ENCODE measurements around the gene ANXA9.
A peak's percentile ranks its signal among the peaks of the same experiment; 100 is the strongest.

The ANXA9 gene

DNA sequence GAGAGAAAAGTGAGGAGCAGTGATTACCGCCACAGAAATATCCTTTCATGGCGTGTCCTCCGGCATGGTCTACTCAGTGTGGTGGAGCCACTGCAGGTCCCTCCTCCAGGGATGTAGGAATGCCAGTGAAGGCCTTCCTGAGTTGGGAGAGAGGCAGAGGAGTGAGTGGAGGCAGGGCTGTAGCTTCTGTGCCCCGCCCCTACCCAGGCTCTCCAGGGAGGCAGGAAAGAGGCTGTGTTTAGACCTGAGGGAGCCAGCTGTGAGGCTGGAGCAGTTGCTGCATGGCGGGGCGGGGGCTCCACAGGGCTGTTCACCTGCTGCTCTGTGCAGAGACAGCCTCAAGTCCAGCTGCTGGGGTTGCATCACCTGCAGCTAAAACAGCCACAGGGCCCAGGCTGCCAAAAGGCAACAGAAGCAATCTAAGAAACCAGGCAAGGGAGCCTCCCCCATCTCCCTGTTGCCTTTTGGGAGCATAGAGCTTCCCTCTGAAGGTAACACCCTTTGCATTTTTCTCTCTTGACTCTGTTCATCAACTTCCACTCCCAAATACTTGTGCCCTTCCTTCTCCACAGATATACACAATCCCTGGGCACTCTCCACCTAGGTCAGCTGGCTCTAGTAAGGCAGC is 801 bp upstream of the ANXA9 start (continued):
- TF ChIP-seq, protein P1, sequence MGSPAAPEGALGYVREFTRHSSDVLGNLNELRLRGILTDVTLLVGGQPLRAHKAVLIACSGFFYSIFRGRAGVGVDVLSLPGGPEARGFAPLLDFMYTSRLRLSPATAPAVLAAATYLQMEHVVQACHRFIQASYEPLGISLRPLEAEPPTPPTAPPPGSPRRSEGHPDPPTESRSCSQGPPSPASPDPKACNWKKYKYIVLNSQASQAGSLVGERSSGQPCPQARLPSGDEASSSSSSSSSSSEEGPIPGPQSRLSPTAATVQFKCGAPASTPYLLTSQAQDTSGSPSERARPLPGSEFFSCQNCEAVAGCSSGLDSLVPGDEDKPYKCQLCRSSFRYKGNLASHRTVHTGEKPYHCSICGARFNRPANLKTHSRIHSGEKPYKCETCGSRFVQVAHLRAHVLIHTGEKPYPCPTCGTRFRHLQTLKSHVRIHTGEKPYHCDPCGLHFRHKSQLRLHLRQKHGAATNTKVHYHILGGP (tag by site-specific recombination; IDR thresholded peaks at IDR 0.05): no peak
- TF ChIP-seq ZFP69B (tag by site-specific recombination; IDR thresholded peaks at IDR 0.05) (no peak), MYNN (tag by site-specific recombination; IDR thresholded peaks at IDR 0.05; ENCODE audit: borderline replicate concordance) (no peak), YY2 (tag by site-specific recombination; IDR thresholded peaks at IDR 0.05) (no peak), ZNF394 (tag by site-specific recombination; IDR thresholded peaks at IDR 0.05; ENCODE audit: borderline replicate concordance) (no peak), SCRT1 (tag by site-specific recombination; IDR thresholded peaks at IDR 0.05; ENCODE audit: borderline replicate concordance) (peak; percentile 91), ZNF701 (tag by site-specific recombination; IDR thresholded peaks at IDR 0.05) (no peak), ZNF530 (tag by site-specific recombination; IDR thresholded peaks at IDR 0.05; ENCODE audit: low read depth) (no peak), ZNF221 (tag by site-specific recombination; IDR thresholded peaks at IDR 0.05; ENCODE audit: borderline replicate concordance) (no peak), FEZF1 (tag by site-specific recombination; IDR thresholded peaks at IDR 0.05) (peak; percentile 84), ZNF660 (tag by site-specific recombination; IDR thresholded peaks at IDR 0.05) (no peak), ZNF302 (tag by site-specific recombination; IDR thresholded peaks at IDR 0.05; ENCODE audit: low read depth) (no peak), SETDB1 (IDR thresholded peaks at IDR 0.05; ENCODE audit: insufficient read length, low read length) (no peak), ZNF16 (tag by site-specific recombination; IDR thresholded peaks at IDR 0.05; ENCODE audit: low read depth) (no peak), IKZF3 (tag by site-specific recombination; IDR thresholded peaks at IDR 0.05) (peak; percentile 67; the same call in 1 of the 2 replicates), ZNF175 (tag by site-specific recombination; IDR thresholded peaks at IDR 0.05) (no peak), KLF7 (tag by site-specific recombination; IDR thresholded peaks at IDR 0.05; ENCODE audit: borderline replicate concordance) (no peak), ZNF48 (tag by site-specific recombination; IDR thresholded peaks at IDR 0.05) (no peak)
- TF ChIP-seq, protein P2, sequence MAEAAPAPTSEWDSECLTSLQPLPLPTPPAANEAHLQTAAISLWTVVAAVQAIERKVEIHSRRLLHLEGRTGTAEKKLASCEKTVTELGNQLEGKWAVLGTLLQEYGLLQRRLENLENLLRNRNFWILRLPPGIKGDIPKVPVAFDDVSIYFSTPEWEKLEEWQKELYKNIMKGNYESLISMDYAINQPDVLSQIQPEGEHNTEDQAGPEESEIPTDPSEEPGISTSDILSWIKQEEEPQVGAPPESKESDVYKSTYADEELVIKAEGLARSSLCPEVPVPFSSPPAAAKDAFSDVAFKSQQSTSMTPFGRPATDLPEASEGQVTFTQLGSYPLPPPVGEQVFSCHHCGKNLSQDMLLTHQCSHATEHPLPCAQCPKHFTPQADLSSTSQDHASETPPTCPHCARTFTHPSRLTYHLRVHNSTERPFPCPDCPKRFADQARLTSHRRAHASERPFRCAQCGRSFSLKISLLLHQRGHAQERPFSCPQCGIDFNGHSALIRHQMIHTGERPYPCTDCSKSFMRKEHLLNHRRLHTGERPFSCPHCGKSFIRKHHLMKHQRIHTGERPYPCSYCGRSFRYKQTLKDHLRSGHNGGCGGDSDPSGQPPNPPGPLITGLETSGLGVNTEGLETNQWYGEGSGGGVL (tag by site-specific recombination; IDR thresholded peaks at IDR 0.05): no peak
- TF ChIP-seq, protein P3, sequence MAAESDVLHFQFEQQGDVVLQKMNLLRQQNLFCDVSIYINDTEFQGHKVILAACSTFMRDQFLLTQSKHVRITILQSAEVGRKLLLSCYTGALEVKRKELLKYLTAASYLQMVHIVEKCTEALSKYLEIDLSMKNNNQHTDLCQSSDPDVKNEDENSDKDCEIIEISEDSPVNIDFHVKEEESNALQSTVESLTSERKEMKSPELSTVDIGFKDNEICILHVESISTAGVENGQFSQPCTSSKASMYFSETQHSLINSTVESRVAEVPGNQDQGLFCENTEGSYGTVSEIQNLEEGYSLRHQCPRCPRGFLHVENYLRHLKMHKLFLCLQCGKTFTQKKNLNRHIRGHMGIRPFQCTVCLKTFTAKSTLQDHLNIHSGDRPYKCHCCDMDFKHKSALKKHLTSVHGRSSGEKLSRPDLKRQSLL (tag by site-specific recombination; IDR thresholded peaks at IDR 0.05): no peak
- TF ChIP-seq, protein P4, sequence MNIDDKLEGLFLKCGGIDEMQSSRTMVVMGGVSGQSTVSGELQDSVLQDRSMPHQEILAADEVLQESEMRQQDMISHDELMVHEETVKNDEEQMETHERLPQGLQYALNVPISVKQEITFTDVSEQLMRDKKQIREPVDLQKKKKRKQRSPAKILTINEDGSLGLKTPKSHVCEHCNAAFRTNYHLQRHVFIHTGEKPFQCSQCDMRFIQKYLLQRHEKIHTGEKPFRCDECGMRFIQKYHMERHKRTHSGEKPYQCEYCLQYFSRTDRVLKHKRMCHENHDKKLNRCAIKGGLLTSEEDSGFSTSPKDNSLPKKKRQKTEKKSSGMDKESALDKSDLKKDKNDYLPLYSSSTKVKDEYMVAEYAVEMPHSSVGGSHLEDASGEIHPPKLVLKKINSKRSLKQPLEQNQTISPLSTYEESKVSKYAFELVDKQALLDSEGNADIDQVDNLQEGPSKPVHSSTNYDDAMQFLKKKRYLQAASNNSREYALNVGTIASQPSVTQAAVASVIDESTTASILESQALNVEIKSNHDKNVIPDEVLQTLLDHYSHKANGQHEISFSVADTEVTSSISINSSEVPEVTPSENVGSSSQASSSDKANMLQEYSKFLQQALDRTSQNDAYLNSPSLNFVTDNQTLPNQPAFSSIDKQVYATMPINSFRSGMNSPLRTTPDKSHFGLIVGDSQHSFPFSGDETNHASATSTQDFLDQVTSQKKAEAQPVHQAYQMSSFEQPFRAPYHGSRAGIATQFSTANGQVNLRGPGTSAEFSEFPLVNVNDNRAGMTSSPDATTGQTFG (tag by site-specific recombination; IDR thresholded peaks at IDR 0.05; ENCODE audit: borderline replicate concordance): no peak
- TF ChIP-seq, protein P5, sequence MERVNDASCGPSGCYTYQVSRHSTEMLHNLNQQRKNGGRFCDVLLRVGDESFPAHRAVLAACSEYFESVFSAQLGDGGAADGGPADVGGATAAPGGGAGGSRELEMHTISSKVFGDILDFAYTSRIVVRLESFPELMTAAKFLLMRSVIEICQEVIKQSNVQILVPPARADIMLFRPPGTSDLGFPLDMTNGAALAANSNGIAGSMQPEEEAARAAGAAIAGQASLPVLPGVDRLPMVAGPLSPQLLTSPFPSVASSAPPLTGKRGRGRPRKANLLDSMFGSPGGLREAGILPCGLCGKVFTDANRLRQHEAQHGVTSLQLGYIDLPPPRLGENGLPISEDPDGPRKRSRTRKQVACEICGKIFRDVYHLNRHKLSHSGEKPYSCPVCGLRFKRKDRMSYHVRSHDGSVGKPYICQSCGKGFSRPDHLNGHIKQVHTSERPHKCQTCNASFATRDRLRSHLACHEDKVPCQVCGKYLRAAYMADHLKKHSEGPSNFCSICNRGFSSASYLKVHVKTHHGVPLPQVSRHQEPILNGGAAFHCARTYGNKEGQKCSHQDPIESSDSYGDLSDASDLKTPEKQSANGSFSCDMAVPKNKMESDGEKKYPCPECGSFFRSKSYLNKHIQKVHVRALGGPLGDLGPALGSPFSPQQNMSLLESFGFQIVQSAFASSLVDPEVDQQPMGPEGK (tag by site-specific recombination; IDR thresholded peaks at IDR 0.05): peak; percentile 53
- TF ChIP-seq, protein P6, sequence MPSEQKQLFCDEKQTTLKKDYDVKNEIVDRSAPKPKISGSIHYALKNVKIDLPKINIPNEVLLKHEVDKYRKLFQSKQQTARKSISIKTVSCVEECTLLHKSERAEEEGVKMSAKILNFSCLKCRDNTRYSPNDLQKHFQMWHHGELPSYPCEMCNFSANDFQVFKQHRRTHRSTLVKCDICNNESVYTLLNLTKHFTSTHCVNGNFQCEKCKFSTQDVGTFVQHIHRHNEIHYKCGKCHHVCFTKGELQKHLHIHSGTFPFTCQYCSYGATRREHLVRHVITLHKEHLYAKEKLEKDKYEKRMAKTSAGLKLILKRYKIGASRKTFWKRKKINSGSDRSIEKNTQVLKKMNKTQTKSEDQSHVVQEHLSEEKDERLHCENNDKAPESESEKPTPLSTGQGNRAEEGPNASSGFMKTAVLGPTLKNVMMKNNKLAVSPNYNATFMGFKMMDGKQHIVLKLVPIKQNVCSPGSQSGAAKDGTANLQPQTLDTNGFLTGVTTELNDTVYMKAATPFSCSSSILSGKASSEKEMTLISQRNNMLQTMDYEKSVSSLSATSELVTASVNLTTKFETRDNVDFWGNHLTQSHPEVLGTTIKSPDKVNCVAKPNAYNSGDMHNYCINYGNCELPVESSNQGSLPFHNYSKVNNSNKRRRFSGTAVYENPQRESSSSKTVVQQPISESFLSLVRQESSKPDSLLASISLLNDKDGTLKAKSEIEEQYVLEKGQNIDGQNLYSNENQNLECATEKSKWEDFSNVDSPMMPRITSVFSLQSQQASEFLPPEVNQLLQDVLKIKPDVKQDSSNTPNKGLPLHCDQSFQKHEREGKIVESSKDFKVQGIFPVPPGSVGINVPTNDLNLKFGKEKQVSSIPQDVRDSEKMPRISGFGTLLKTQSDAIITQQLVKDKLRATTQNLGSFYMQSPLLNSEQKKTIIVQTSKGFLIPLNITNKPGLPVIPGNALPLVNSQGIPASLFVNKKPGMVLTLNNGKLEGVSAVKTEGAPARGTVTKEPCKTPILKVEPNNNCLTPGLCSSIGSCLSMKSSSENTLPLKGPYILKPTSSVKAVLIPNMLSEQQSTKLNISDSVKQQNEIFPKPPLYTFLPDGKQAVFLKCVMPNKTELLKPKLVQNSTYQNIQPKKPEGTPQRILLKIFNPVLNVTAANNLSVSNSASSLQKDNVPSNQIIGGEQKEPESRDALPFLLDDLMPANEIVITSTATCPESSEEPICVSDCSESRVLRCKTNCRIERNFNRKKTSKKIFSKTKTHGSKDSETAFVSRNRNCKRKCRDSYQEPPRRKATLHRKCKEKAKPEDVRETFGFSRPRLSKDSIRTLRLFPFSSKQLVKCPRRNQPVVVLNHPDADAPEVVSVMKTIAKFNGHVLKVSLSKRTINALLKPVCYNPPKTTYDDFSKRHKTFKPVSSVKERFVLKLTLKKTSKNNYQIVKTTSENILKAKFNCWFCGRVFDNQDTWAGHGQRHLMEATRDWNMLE (tag by site-specific recombination; conservative IDR thresholded peaks at IDR 0.05; ENCODE audit: low read depth): no peak
- TF ChIP-seq, protein P7, sequence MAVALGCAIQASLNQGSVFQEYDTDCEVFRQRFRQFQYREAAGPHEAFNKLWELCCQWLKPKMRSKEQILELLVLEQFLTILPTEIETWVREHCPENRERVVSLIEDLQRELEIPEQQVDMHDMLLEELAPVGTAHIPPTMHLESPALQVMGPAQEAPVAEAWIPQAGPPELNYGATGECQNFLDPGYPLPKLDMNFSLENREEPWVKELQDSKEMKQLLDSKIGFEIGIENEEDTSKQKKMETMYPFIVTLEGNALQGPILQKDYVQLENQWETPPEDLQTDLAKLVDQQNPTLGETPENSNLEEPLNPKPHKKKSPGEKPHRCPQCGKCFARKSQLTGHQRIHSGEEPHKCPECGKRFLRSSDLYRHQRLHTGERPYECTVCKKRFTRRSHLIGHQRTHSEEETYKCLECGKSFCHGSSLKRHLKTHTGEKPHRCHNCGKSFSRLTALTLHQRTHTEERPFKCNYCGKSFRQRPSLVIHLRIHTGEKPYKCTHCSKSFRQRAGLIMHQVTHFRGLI (tag by site-specific recombination; IDR thresholded peaks at IDR 0.05): no peak
